BLaER1 treated with 17β-estradiol and CSF1 and Interleukin-3, amounts not matched to agents 10 nM and 100 nM (cell line): Measurements from ENCODE around the gene HBS1L.
A peak's percentile ranks its signal among the peaks of the same experiment; 100 is the strongest.

Experiments used
- H3K27ac ChIP-seq, 11 experiments: shearing (Covaris generic); formaldehyde crosslinking; 2 replicates each; pipeline ENCODE4 v1.8.1; 2022
- H3K27me3 ChIP-seq, 11 experiments: shearing (Covaris generic); formaldehyde crosslinking; 2 replicates each; pipeline ENCODE4 v1.8.1; 2022
- H3K36me3 ChIP-seq, 11 experiments: shearing (Covaris generic); formaldehyde crosslinking; 2 replicates each; pipeline ENCODE4 v1.8.1; 2022
- H3K4me1 ChIP-seq, 10 experiments: shearing (Covaris generic); formaldehyde crosslinking; 2 replicates each; pipeline ENCODE4 v1.8.1; 2022
- H3K4me2 ChIP-seq, 11 experiments: shearing (Covaris generic); formaldehyde crosslinking; 2 replicates each; pipeline ENCODE4 v1.8.1; 2022
- H3K4me3 ChIP-seq, 10 experiments: shearing (Covaris generic); formaldehyde crosslinking; 2 replicates each; pipeline ENCODE4 v1.8.1; 2022
- H3K9ac ChIP-seq, 11 experiments: shearing (Covaris generic); formaldehyde crosslinking; 2 replicates each; pipeline ENCODE4 v1.8.1; 2022
- H3K9me3 ChIP-seq, 11 experiments: shearing (Covaris generic); formaldehyde crosslinking; replicated peaks in 1 of 11; 2 replicates each; pipeline ENCODE4 v1.8.1; 2022
- H4K20me1 ChIP-seq, 11 experiments: shearing (Covaris generic); formaldehyde crosslinking; 2 replicates each; pipeline ENCODE4 v1.8.1; 2022
- Cebpa-rat ChIP-seq, 11 experiments: shearing (Covaris generic); IDR thresholded peaks; 2 replicates each; pipeline ENCODE4 v1.8.1; 2022

The HBS1L gene

DNA sequence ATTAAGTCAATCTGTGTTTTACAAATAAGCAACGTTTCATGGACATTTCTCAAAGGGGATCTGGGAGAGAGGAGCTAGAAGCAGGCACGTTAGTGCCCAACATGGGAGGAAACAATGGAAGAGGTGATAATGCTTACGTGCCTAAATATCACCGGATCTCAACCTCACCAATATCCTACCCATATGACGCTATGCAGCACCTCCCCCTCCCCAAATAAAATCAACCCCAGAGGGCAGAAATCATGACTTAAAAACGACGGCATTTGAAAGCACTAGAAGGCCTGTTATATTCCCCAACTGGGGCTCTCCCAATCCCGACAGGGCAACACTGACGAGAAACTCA is 425 bp downstream of the HBS1L start:
- peaks cover 0 to 42% (median 28%) of the 10 kb centered on the region in 11 experiments; a peak in 17 of 22 replicates for H4K20me1 ChIP-seq
- TF ChIP-seq Cebpa-rat (IDR thresholded peaks at IDR 0.05): no peak
- H3K27me3 ChIP-seq: no peaks in the 10 kb centered on the region
- H3K27ac ChIP-seq: peak overlapping the region; percentile 77 to 92 (median 87)
- H3K4me2 ChIP-seq: peak overlapping the region; percentile 81 to 93 (median 86)
- H3K4me1 ChIP-seq: peaks cover 26 to 42% (median 34%) of the 10 kb centered on the region in 10 experiments
- H3K9me3 ChIP-seq: no peaks in the 10 kb centered on the region
- peaks cover 10 to 38% (median 25%) of the 10 kb centered on the region in 11 experiments for H3K36me3 ChIP-seq
- H3K9ac ChIP-seq: peak overlapping the region; percentile 86 to 93 (median 89)
- peak overlapping the region; percentile 68 to 88 (median 80) for H3K4me3 ChIP-seq

GRCh38 chr6:135053406-135053805 is 1.2 kb downstream of the HBS1L start:
- TF ChIP-seq Cebpa-rat (IDR thresholded peaks at IDR 0.05): no peak
- Histone ChIP-seq H3K4me2 (peak overlapping the region; percentile 81 to 93 (median 86)), H3K4me1 (peaks cover 26 to 50% (median 38%) of the 10 kb centered on the region in 10 experiments), H3K27me3 (no peaks in the 10 kb centered on the region), H3K9ac (peak overlapping the region; percentile 86 to 93 (median 89); a peak in 21 of 22 replicates), H3K27ac (peak overlapping the region in 10 of 11 experiments; percentile 84 to 92 (median 88); a peak in 17 of 22 replicates), H4K20me1 (peaks cover 0 to 49% (median 34%) of the 10 kb centered on the region in 11 experiments; a peak in 17 of 22 replicates), H3K36me3 (peaks cover 17 to 46% (median 31%) of the 10 kb centered on the region in 11 experiments), H3K4me3 (peak overlapping the region; percentile 68 to 88 (median 80)), H3K9me3 (no peaks in the 10 kb centered on the region)

DNA sequence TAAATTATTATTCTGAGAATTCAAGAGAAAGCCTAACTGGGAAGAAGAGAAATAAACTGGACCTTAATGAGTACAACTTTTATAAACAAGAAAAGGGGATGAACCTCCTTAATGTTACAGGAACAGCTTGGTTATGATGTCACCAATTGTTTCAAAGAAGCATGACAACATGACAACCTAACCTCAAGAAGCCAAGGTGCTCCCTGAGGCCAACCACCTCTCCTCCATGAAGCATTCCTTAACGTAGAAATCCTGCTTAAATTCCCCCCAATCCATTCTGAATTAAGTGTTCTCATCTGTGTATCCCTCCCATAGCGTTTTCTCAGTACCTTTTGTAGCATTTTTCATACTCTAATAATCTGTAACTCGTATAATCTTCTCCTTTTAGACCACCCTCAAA is 1.7 kb downstream of the HBS1L start:
- peaks cover 21 to 51% (median 36%) of the 10 kb centered on the region in 11 experiments for H3K36me3 ChIP-seq
- peak overlapping the region; percentile 37 to 93 (median 89); a peak in 18 of 22 replicates for H3K9ac ChIP-seq
- no peaks in the 10 kb centered on the region for H3K27me3 ChIP-seq
- H4K20me1 ChIP-seq: peaks cover 0 to 54% (median 39%) of the 10 kb centered on the region in 11 experiments; a peak in 18 of 22 replicates
- H3K4me3 ChIP-seq: peak overlapping the region; percentile 68 to 88 (median 80); a peak in 18 of 20 replicates
- TF ChIP-seq Cebpa-rat (IDR thresholded peaks at IDR 0.05): no peak
- peaks cover 26 to 55% (median 41%) of the 10 kb centered on the region in 10 experiments for H3K4me1 ChIP-seq
- peak overlapping the region in 6 of 11 experiments; percentile 5 to 89 (median 16); a peak in 5 of 22 replicates for H3K27ac ChIP-seq
- H3K4me2 ChIP-seq: peak overlapping the region; percentile 81 to 93 (median 86)
- H3K9me3 ChIP-seq: no peaks in the 10 kb centered on the region

DNA sequence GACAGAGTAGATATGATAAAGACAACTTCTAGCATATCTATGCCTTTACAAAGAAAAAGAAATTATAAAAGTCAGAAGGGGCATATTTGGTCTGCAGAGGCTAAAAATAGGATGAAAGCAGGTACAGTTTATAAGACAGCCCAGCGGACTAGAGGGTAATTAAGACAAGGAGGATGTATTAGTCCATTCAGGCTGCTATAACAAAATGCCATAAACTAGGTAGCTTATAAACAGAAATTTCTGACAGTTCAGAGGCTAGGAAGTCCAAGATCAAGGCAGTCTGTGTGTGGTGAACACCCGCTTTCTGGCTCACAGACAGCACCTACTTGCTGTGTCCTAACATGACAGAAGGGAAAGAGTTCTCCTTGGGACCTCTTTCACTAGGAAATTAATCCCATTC is 5.7 kb downstream of the HBS1L start:
- no peak overlapping the region for H3K9ac ChIP-seq
- H3K27ac ChIP-seq: no peak overlapping the region
- H3K4me3 ChIP-seq: no peak overlapping the region
- peaks cover 19 to 94% (median 72%) of the 10 kb centered on the region in 11 experiments; a peak in 19 of 22 replicates for H4K20me1 ChIP-seq
- peaks cover 31 to 68% (median 51%) of the 10 kb centered on the region in 11 experiments for H3K36me3 ChIP-seq
- H3K27me3 ChIP-seq: no peaks in the 10 kb centered on the region
- H3K4me1 ChIP-seq: peaks cover 39 to 84% (median 68%) of the 10 kb centered on the region in 10 experiments
- peak overlapping the region in 3 of 11 experiments; percentile 0 to 14 (median 13); a peak in 4 of 22 replicates for H3K4me2 ChIP-seq
- TF ChIP-seq Cebpa-rat (IDR thresholded peaks at IDR 0.05): no peak
- no peaks in the 10 kb centered on the region for H3K9me3 ChIP-seq

DNA sequence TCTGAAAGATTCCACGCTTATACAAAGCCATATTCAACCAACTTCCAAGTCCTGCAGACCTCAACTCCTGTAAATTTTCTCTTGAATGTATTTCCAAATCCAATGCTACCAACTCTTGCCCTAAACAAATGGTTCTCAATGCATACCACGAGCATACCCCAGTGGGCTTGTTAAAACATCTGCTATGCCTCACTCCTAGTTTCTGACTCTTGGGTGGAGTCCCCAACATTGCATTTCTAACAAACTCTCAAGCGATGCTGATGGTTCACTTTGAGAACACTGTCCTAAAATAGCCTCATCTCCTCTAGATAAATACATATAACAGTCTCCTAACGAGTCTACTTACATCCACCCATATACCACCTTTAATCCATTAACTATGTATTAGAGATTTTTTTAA is 7.3 kb downstream of the HBS1L start:
- Histone ChIP-seq H3K27ac (peak overlapping the region in 1 of 11 experiments; percentile 2; a peak in 1 of 22 replicates), H3K36me3 (peaks cover 39 to 74% (median 58%) of the 10 kb centered on the region in 11 experiments), H3K27me3 (no peaks in the 10 kb centered on the region), H3K4me1 (peaks cover 38 to 86% (median 67%) of the 10 kb centered on the region in 10 experiments), H4K20me1 (peaks cover 25 to 96% (median 77%) of the 10 kb centered on the region in 11 experiments; a peak in 20 of 22 replicates), H3K4me3 (no peak overlapping the region), H3K9ac (no peak overlapping the region), H3K9me3 (no peaks in the 10 kb centered on the region), H3K4me2 (peak overlapping the region in 7 of 11 experiments; percentile 1 to 58 (median 17); a peak in 10 of 22 replicates)
- TF ChIP-seq Cebpa-rat (IDR thresholded peaks at IDR 0.05): no peak

DNA sequence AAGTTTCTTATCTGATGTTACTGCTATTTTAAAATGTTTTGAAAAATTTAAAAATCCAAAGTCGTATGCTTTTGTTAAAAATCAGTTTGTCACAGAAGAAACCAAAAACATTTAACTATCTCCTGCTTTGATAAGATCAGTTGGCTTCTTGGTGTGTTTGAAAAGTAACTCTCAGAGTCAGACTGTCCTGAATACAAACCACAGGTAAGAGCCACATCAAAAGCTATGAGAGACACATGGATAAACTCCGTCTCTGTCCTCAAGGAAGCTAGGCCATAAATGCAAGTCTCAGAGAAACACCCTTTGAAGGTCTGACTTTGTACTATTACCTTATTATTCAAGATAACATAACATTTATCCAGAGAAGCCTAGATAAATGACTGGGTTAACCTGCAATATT is 7.7 kb downstream of the HBS1L start:
- Histone ChIP-seq H3K4me3 (no peak overlapping the region), H4K20me1 (peaks cover 25 to 98% (median 74%) of the 10 kb centered on the region in 11 experiments; a peak in 20 of 22 replicates), H3K27me3 (no peaks in the 10 kb centered on the region), H3K27ac (peak overlapping the region in 1 of 11 experiments; percentile 2; a peak in 1 of 22 replicates), H3K4me1 (peaks cover 35 to 84% (median 64%) of the 10 kb centered on the region in 10 experiments), H3K9me3 (no peaks in the 10 kb centered on the region), H3K36me3 (peaks cover 43 to 74% (median 58%) of the 10 kb centered on the region in 11 experiments), H3K4me2 (peak overlapping the region in 7 of 11 experiments; percentile 1 to 58 (median 17); a peak in 10 of 22 replicates), H3K9ac (no peak overlapping the region)
- no peak for TF ChIP-seq Cebpa-rat (IDR thresholded peaks at IDR 0.05)

GRCh38 chr6:135044639-135045038 is 10.0 kb downstream of the HBS1L start:
- Histone ChIP-seq H3K4me3 (peak overlapping the region in 3 of 10 experiments; percentile 13 to 44 (median 42); a peak in 5 of 20 replicates), H3K4me2 (peak overlapping the region; percentile 68 to 92 (median 76)), H3K27ac (peak overlapping the region; percentile 10 to 68 (median 45); a peak in 18 of 22 replicates), H3K36me3 (peaks cover 46 to 74% (median 56%) of the 10 kb centered on the region in 11 experiments), H4K20me1 (peaks cover 25 to 82% (median 67%) of the 10 kb centered on the region in 11 experiments; a peak in 20 of 22 replicates), H3K9me3 (no peaks in the 10 kb centered on the region), H3K27me3 (no peaks in the 10 kb centered on the region), H3K4me1 (peaks cover 33 to 72% (median 58%) of the 10 kb centered on the region in 10 experiments), H3K9ac (peak overlapping the region in 6 of 11 experiments; percentile 9 to 55 (median 35); a peak in 11 of 22 replicates)
- no peak for TF ChIP-seq Cebpa-rat (IDR thresholded peaks at IDR 0.05)

- H3K36me3 ChIP-seq: peaks cover 46 to 74% (median 56%) of the 10 kb centered on the region in 11 experiments
- peaks cover 25 to 82% (median 64%) of the 10 kb centered on the region in 11 experiments; a peak in 20 of 22 replicates for H4K20me1 ChIP-seq
- H3K27me3 ChIP-seq: no peaks in the 10 kb centered on the region
- peak overlapping the region in 4 of 11 experiments; percentile 3 to 45 (median 28); a peak in 6 of 22 replicates for H3K9ac ChIP-seq
- peaks cover 33 to 68% (median 56%) of the 10 kb centered on the region in 10 experiments for H3K4me1 ChIP-seq
- H3K4me2 ChIP-seq: peak overlapping the region; percentile 68 to 92 (median 76); a peak in 21 of 22 replicates
- no peaks in the 10 kb centered on the region for H3K9me3 ChIP-seq
- no peak for TF ChIP-seq Cebpa-rat (IDR thresholded peaks at IDR 0.05)
- peak overlapping the region in 1 of 10 experiments; percentile 42; a peak in 1 of 20 replicates for H3K4me3 ChIP-seq
- peak overlapping the region in 6 of 11 experiments; percentile 40 to 68 (median 49); a peak in 12 of 22 replicates for H3K27ac ChIP-seq
These were observed 10.8 kb downstream of the HBS1L start for GRCh38 chr6:135043846-135044245.

DNA sequence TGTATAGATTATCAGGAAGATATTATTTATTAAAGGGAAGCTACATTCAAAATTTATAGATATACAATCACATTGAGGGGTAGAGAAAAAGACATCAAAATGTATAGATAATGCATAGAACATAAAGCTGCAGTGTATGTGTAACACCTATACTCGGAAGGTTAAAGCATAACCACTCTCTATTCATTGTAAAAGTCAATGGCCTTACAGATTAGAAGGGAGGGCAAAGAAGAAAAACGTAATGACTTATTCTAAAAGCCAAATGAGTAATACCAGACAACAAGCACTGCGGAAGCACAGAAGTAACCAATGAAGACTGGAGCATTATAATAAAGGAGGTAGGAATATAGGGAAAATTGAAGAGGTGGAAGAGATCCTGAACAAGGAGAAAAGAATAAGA is 11.3 kb downstream of the HBS1L start:
- peak overlapping the region in 2 of 11 experiments; percentile 45 to 60; a peak in 4 of 22 replicates for H3K27ac ChIP-seq
- H3K4me3 ChIP-seq: no peak overlapping the region
- peaks cover 25 to 77% (median 60%) of the 10 kb centered on the region in 11 experiments; a peak in 20 of 22 replicates for H4K20me1 ChIP-seq
- no peak for TF ChIP-seq Cebpa-rat (IDR thresholded peaks at IDR 0.05)
- no peaks in the 10 kb centered on the region for H3K27me3 ChIP-seq
- no peak overlapping the region; a peak in 1 of 22 replicates for H3K9ac ChIP-seq
- peaks cover 33 to 64% (median 53%) of the 10 kb centered on the region in 10 experiments for H3K4me1 ChIP-seq
- peak overlapping the region; percentile 68 to 92 (median 76); a peak in 21 of 22 replicates for H3K4me2 ChIP-seq
- no peaks in the 10 kb centered on the region for H3K9me3 ChIP-seq
- H3K36me3 ChIP-seq: peaks cover 46 to 74% (median 55%) of the 10 kb centered on the region in 11 experiments
